Muscle layer of duodenum (tissue), 2 donors: ENCODE data around the gene NUP107.

ENCODE experiments used
- H3K27ac ChIP-seq: one replicate; pipeline ENCODE4 v1.7.0; 2013; ENCODE audit warnings: mild to moderate bottlenecking, low read length
- H3K27me3 ChIP-seq: one replicate; pipeline ENCODE4 v1.7.0; 2013; ENCODE audit warnings: low read depth, mild to moderate bottlenecking, control low read depth, low read length
- H3K36me3 ChIP-seq, 2 donors: one replicate each; pipeline ENCODE4 v1.7.0; 2013; ENCODE audit warnings: low read length in 2 of 2, control low read depth in 1 of 2, mild to moderate bottlenecking in 1 of 2; ENCODE audit not compliant: insufficient read depth in 2 of 2, control insufficient read depth in 1 of 2
- H3K4me1 ChIP-seq, 2 donors: one replicate each; pipeline ENCODE4 v1.7.0; 2013; ENCODE audit warnings: low read length in 2 of 2, mild to moderate bottlenecking in 2 of 2, control low read depth in 1 of 2, moderate library complexity in 1 of 2; ENCODE audit not compliant: insufficient read depth in 2 of 2, control insufficient read depth in 1 of 2
- H3K4me3 ChIP-seq, 2 donors: one replicate each; pipeline ENCODE4 v1.7.0; 2013; ENCODE audit warnings: low read length in 2 of 2, low read depth in 1 of 2, mild to moderate bottlenecking in 1 of 2
- H3K9me3 ChIP-seq, 2 donors: one replicate each; pipeline ENCODE4 v1.7.0; 2013; ENCODE audit warnings: low read length in 2 of 2, control low read depth in 1 of 2, mild to moderate bottlenecking in 1 of 2; ENCODE audit not compliant: control insufficient read depth in 1 of 2
- donor health status: healthy.

The NUP107 gene

DNA sequence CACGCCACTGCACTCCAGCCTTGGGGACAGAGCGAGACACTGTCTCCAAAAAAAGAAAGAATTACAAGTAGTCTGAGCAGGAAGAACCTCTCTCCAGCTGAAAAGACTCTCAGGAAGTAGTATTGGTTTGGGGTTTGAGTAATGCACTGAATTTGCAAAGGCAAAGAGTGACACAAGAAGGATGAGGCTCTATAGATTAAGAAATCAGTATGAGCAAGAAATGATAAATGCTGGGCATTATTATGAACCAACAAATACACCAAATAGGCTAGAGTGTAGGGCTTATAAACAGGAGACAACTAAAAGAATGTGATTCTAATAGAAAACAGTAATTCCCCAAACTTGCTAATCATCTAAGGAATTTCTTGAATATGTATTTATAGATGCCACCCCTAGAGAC is 56.6 kb downstream of the NUP107 start:
- Histone ChIP-seq H3K27ac (no peak overlapping the region), H3K4me3 (no peak overlapping the region)

GRCh38 chr12:68745376-68745903 is 58.7 kb downstream of the NUP107 start:
- H3K27ac ChIP-seq: peak overlapping the region; percentile 83
- peak overlapping the region; percentile 94 for H3K4me3 ChIP-seq
- peaks cover 0 to 6% of the 10 kb centered on the region in 2 donors for H3K36me3 ChIP-seq
- peaks cover 0 to 14% of the 10 kb centered on the region in 2 donors for H3K4me1 ChIP-seq
- H3K27me3 ChIP-seq: no peaks in the 10 kb centered on the region
- no peaks in the 10 kb centered on the region for H3K9me3 ChIP-seq

More for the DNA sequence above, 56.6 kb downstream of the NUP107 start:
- H3K36me3 ChIP-seq: peaks cover 0 to 6% of the 10 kb centered on the region in 2 donors
- H3K27me3 ChIP-seq: no peaks in the 10 kb centered on the region
- no peaks in the 10 kb centered on the region for H3K9me3 ChIP-seq
- peaks cover 0 to 12% of the 10 kb centered on the region in 2 donors for H3K4me1 ChIP-seq

DNA sequence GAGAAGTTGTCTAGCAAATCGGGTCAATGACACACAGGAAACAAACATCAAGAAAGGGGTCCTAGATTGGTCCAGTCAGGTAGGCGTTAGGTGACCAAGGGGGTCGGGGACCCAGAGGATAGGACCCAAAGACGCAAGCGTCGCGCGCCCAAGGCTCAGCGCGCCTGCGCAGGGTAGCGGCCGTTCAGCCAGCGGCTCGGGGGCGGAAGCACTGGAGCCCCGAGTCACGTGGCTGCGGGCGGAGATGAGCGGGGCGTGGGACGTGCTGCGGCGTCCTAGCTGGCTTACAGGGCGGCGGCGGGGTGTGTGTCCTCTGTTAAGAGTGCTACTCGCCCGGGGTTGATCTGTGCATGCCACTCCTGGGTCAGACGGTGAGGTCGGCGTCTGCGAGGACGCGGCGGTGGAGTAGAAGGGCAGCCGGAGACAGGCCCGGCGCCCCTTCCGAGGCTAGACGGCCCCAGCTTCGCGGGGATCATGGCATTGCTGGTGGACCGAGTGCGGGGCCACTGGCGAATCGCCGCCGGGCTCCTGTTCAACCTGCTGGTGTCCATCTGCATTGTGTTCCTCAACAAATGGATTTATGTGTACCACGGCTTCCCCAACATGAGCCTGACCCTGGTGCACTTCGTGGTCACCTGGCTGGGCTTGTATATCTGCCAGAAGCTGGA is 59.3 kb downstream of the NUP107 start, which contains the start of gene SLC35E3:
Gene SLC35E3, plus strand, starts transcription at position 273 of the 668 bp plus-strand sequence. Its CDS starts 202 bp downstream, at position 475.
- H3K27me3 ChIP-seq: no peaks in the 10 kb centered on the region
- H3K4me3 ChIP-seq: peak within 1 kb of the TSS; percentile 94
- H3K27ac ChIP-seq: peak within 1 kb of the TSS; percentile 83
- peaks cover 0 to 6% of the 10 kb centered on the region in 2 donors for H3K36me3 ChIP-seq
- no peaks in the 10 kb centered on the region for H3K9me3 ChIP-seq
- peaks cover 0 to 18% of the 10 kb centered on the region in 2 donors for H3K4me1 ChIP-seq

GRCh38 chr12:68746572-68747180 is 59.9 kb downstream of the NUP107 start:
- H3K27me3 ChIP-seq: no peaks in the 10 kb centered on the region

GRCh38 chr12:68749443-68749842 is 62.7 kb downstream of the NUP107 start:
- H3K27ac ChIP-seq: no peak overlapping the region
- peaks cover 5 to 7% of the 10 kb centered on the region in 2 donors for H3K36me3 ChIP-seq
- H3K27me3 ChIP-seq: no peaks in the 10 kb centered on the region
- no peak overlapping the region for H3K4me3 ChIP-seq
- no peaks in the 10 kb centered on the region for H3K9me3 ChIP-seq
- H3K4me1 ChIP-seq: peaks cover 0 to 18% of the 10 kb centered on the region in 2 donors

More at GRCh38 chr12:68746572-68747180, 59.9 kb downstream of the NUP107 start:
- Histone ChIP-seq H3K9me3 (no peaks in the 10 kb centered on the region), H3K36me3 (peaks cover 0 to 2% of the 10 kb centered on the region in 2 donors), H3K4me1 (peaks cover 0 to 18% of the 10 kb centered on the region in 2 donors), H3K27ac (peak overlapping the region; percentile 83), H3K4me3 (peak overlapping the region; percentile 94)

- Histone ChIP-seq H3K9me3 (no peaks in the 10 kb centered on the region), H3K27ac (no peak overlapping the region), H3K4me3 (no peak overlapping the region), H3K4me1 (peaks cover 0 to 18% of the 10 kb centered on the region in 2 donors), H3K27me3 (no peaks in the 10 kb centered on the region), H3K36me3 (peaks cover 8 to 12% of the 10 kb centered on the region in 2 donors)
Observed at GRCh38 chr12:68749861-68750260, 63.1 kb downstream of the NUP107 start.

- peaks cover 0 to 15% of the 10 kb centered on the region in 2 donors for H3K4me1 ChIP-seq
- H3K27me3 ChIP-seq: no peaks in the 10 kb centered on the region
- H3K36me3 ChIP-seq: peaks cover 11 to 18% of the 10 kb centered on the region in 2 donors
- no peak overlapping the region for H3K27ac ChIP-seq
- no peak overlapping the region for H3K4me3 ChIP-seq
- H3K9me3 ChIP-seq: no peaks in the 10 kb centered on the region
Observed at GRCh38 chr12:68750506-68750905, 63.7 kb downstream of the NUP107 start.

DNA sequence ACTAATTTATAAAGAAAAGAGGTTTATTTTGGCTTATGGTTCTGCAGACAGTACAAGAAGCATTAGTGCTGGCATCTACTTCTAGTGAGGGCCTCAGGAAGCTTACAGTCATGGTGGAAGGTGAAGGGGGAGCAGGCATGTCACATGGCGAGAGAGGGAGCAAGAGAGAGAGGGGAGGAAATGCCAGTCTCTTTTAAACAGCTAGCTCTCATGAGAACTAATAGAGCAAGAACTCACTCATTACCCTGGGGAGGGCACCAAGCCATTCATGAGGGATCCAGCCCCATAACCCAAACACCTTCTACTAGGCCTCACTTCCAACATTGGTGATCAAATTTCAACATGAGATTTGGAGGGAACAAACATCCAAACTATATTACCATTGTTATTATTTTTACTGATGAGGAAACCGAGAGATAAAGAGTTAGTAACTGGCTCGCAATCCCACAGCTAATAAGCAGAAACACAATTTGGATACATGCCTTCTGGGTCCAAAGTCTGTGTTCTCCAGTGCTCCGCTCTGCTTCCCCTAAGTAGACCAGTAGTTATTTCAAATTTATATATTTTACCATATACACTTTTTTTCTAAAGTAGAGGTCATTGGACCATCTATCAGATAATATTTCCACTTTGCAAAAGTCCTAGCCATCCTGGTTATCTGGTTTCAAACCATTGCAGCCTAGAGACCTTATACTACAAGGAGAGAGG is 68.9 kb downstream of the NUP107 start:
- Histone ChIP-seq H3K4me3 (no peak overlapping the region), H3K9me3 (no peaks in the 10 kb centered on the region), H3K36me3 (peaks cover 11 to 34% of the 10 kb centered on the region in 2 donors), H3K4me1 (peaks cover 0 to 2% of the 10 kb centered on the region in 2 donors), H3K27me3 (no peaks in the 10 kb centered on the region), H3K27ac (no peak overlapping the region)

GRCh38 chr12:68759852-68760251 is 73.1 kb downstream of the NUP107 start:
- no peaks in the 10 kb centered on the region for H3K27me3 ChIP-seq
- no peak overlapping the region for H3K27ac ChIP-seq
- no peak overlapping the region for H3K4me3 ChIP-seq
- peaks cover 3 to 48% of the 10 kb centered on the region in 2 donors for H3K36me3 ChIP-seq
- H3K9me3 ChIP-seq: no peaks in the 10 kb centered on the region
- no peaks in the 10 kb centered on the region for H3K4me1 ChIP-seq

DNA sequence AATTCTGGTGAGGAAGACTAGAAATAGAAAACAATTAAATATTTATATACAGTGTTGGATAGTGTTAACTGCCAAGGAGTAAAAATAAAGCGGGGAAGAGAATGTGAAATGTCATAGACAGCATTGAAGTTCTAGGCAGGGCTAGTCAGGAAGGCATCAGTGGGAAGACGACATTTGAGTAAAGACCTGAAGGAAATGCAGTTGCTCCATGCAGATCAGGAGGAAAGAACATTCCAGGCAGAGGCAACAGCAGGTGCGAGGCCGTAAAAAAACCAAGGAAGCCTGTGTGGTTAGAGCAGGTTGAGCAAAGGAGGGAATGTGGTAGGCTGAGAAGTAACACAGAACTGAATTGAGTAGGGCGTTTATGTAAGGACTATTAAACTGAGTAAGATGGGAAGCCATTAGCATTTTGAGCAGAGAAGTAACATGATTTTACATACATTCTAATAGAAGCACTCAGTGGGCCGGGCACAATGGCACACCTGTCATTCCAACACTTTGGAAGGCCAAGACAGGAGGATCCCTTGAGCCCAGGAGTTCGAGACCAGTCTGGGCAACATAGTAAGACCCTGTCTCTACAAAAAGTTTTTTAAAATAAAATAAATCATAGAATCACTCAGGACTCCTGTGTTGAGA is 74.1 kb downstream of the NUP107 start:
- Histone ChIP-seq H3K4me1 (no peaks in the 10 kb centered on the region), H3K27ac (no peak overlapping the region), H3K9me3 (no peaks in the 10 kb centered on the region), H3K4me3 (no peak overlapping the region), H3K36me3 (peaks cover 0 to 39% of the 10 kb centered on the region in 2 donors), H3K27me3 (no peaks in the 10 kb centered on the region)

GRCh38 chr12:68761442-68761812 is 74.6 kb downstream of the NUP107 start:
- peaks cover 0 to 37% of the 10 kb centered on the region in 2 donors for H3K36me3 ChIP-seq

More at GRCh38 chr12:68761442-68761812, 74.6 kb downstream of the NUP107 start:
- no peaks in the 10 kb centered on the region for H3K27me3 ChIP-seq
- no peak overlapping the region for H3K4me3 ChIP-seq
- H3K27ac ChIP-seq: no peak overlapping the region
- no peaks in the 10 kb centered on the region for H3K9me3 ChIP-seq
- no peaks in the 10 kb centered on the region for H3K4me1 ChIP-seq
